ENCODE results near the gene KRT16. TPM values are rescaled to one million over a fixed set of nuclear protein-coding genes. Genes with fewer than 3 reads are reported as not detected.

The KRT16 gene
- total RNA-seq, 4 donors from 2014 or later: 1.3 to 2.0 TPM; not detected in 2

DNA sequence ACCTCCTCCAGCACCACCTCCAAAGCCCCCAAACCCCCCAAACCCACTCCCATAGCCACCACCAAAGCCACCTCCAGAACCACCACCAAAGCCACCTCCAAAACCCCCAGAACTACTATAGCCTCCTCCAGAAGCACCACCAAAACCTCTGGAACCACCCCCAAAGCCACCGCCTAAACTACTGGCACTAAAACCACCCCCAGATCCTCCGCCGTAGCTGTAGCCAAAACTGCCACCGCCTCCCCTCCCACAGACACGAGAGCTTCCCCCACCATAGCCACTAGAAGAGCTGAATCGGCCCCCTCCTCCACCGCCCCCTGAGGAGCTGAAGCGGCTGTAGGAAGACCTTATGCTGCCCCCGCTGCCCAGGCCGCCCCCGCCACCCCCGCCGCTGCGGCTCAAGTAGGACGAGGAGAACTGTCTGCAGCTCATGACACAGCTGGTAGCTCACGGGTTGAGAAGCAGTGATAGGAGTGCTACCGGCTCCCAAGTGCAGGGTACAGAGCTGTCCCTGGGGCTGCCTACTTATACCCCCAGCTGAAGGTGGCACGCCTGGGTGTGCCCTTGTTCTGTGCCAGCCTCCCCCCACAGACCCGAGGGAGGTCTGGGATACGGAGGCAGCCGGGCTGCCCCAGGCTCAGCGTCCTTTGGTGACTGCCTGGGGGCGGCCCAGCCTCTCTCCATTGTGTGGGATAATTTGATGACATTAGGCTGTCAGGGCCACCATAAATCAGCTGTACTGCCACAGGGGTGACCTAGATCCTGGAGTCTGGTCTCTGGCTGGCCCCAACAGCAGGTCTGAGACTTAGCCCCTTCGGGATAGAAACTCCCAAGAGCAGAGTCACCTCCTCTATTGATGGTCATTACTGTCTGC, 40.8 kb downstream of the KRT16 start, which contains the start of gene KRT9:
TSS of gene KRT9 (minus strand) at position 499 of the 874 bp plus-strand sequence. CDS start at position 432, 67 bp downstream.
- TF ChIP-seq, protein P1, sequence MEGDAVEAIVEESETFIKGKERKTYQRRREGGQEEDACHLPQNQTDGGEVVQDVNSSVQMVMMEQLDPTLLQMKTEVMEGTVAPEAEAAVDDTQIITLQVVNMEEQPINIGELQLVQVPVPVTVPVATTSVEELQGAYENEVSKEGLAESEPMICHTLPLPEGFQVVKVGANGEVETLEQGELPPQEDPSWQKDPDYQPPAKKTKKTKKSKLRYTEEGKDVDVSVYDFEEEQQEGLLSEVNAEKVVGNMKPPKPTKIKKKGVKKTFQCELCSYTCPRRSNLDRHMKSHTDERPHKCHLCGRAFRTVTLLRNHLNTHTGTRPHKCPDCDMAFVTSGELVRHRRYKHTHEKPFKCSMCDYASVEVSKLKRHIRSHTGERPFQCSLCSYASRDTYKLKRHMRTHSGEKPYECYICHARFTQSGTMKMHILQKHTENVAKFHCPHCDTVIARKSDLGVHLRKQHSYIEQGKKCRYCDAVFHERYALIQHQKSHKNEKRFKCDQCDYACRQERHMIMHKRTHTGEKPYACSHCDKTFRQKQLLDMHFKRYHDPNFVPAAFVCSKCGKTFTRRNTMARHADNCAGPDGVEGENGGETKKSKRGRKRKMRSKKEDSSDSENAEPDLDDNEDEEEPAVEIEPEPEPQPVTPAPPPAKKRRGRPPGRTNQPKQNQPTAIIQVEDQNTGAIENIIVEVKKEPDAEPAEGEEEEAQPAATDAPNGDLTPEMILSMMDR (IDR thresholded peaks at IDR 0.05): no peak
- no peak for TF ChIP-seq POLR2A (IDR thresholded peaks at IDR 0.05)
- intact Hi-C loops (cut with DNase I): no loop called here
- H3K27me3 ChIP-seq: no peaks in the 10 kb centered on the region
- H3K4me3 ChIP-seq (replicated peaks in 1 of 3): no peak within 1 kb of the TSS
- H3K4me1 ChIP-seq: no peaks in the 10 kb centered on the region
- 61 to 75% methylated on average over 10 to 15 of the region's 24 CpGs for WGBS, 2 donors
- no peaks in the 10 kb centered on the region for H3K9me3 ChIP-seq
- no peak for DNase-seq
- no peak within 1 kb of the TSS for H3K27ac ChIP-seq
- H3K36me3 ChIP-seq: no peaks in the 10 kb centered on the region

DNA sequence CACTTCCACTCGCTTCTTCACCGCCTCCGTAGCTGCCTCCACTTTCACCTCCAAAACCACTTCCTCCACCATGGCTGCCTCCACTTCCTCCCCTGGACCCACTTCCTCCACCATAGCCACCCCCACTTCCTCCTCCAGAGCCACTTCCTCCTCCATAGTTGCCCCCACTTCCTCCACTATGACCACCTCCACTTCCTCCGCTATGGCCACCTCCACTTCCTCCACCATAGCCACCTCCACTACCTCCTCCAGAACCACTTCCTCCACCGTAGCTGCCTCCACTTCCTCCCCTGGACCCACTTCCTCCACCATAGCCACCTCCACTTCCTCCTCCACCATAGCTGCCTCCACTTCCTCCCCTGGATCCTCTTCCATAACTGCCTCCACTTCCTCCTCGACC, 45.2 kb downstream of the KRT16 start:
- WGBS, 2 donors: 79 to 91% methylated on average over 6 of the region's 6 CpGs
- Histone ChIP-seq H3K4me1 (no peaks in the 10 kb centered on the region), H3K4me3 (replicated peaks in 1 of 3) (no peak overlapping the region), H3K9me3 (no peaks in the 10 kb centered on the region), H3K27ac (no peak overlapping the region), H3K27me3 (no peaks in the 10 kb centered on the region), H3K36me3 (no peaks in the 10 kb centered on the region)
- intact Hi-C loops (cut with DNase I): no loop called here
- no peak for DNase-seq
- TF ChIP-seq POLR2A (IDR thresholded peaks at IDR 0.05): no peak
- TF ChIP-seq, protein P1 (IDR thresholded peaks at IDR 0.05): no peak

DNA sequence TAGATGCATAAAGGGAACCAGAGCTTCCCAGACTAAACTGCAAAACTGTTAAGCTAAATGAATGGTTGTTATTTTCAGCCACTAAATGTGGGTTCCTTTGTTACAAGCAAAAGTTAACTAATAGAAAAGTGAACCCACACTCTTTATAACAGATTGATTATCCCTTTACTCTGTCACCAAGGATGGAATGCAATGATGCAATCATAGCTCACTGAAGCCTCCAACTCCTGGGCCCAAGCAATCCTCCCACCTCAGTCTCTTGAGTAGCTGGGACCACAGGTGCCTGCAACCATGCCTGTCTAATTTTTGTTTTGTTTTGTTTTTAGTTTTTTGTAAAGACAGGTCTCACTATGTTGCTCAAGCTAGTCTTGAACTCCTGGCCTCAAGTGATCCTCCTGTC, 47.2 kb downstream of the KRT16 start:
- H3K4me1 ChIP-seq: no peaks in the 10 kb centered on the region
- no peaks in the 10 kb centered on the region for H3K9me3 ChIP-seq
- H3K36me3 ChIP-seq: no peaks in the 10 kb centered on the region
- intact Hi-C loops (cut with DNase I): no loop called here
- H3K4me3 ChIP-seq (replicated peaks in 1 of 3): no peak overlapping the region
- no peak overlapping the region for H3K27ac ChIP-seq
- H3K27me3 ChIP-seq: no peaks in the 10 kb centered on the region
- DNase-seq: no peak
- TF ChIP-seq, protein P1 (IDR thresholded peaks at IDR 0.05): no peak
- TF ChIP-seq POLR2A (IDR thresholded peaks at IDR 0.05): no peak

DNA sequence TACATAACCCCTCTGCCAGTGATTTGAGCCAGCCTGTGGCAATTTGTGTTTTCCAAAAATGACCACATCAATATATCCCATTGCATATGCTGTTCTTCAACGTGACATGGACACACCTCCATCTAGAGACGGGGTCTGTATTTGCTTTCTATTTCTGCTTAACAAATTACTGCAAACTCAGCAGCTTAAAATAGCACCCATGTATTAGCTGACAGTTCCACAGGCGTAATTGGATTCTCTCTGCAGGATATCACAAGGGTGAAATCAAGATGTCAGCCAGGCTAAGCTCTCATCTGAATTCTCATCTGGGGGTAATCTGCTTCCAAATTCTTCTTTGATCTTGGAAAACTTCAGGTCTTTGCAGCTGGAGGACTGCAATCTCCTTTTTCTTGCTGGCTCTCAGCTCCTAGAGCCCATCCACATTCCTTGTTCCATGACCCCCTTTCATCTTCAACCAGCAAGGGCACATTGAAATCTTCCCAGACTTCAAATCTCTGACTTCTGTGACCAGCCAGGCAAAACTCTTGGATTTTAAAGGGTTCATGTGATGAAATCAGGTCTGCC, 48.9 kb downstream of the KRT16 start:
- TF ChIP-seq, protein P1 (IDR thresholded peaks at IDR 0.05): no peak
- TF ChIP-seq POLR2A (IDR thresholded peaks at IDR 0.05): no peak
- Histone ChIP-seq H3K4me3 (replicated peaks in 1 of 3) (no peak overlapping the region), H3K9me3 (no peaks in the 10 kb centered on the region), H3K27me3 (no peaks in the 10 kb centered on the region), H3K27ac (no peak overlapping the region), H3K36me3 (no peaks in the 10 kb centered on the region), H3K4me1 (no peaks in the 10 kb centered on the region)
- intact Hi-C loops (cut with DNase I): no loop called here
- no peak for DNase-seq
- WGBS, 2 donors: 52 to 63% methylated on average over 3 of the region's 3 CpGs

DNA sequence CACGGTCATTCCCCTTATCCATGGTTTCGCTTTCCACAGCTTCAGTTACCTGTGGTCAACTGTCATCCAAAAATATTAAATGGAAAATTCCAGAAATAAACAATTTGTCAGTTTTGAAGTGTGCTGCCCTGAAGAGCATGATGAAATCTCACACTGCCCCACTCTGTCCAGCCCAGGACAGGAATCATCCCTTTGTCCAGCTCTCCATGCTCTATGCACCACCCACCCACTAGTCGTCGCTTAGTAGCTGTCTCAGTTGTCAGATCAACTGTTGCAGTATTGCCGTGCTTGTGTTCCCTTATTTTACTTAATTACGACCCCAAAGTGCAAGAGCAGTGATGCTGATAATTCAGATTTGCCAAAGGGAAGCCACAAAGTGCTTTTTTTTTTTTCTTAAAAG, 51.0 kb downstream of the KRT16 start:
- no peaks in the 10 kb centered on the region for H3K36me3 ChIP-seq
- no peak overlapping the region for H3K4me3 ChIP-seq (replicated peaks in 1 of 3)
- DNase-seq: no peak
- no peaks in the 10 kb centered on the region for H3K9me3 ChIP-seq
- no peaks in the 10 kb centered on the region for H3K27me3 ChIP-seq
- no peak for TF ChIP-seq POLR2A (IDR thresholded peaks at IDR 0.05)
- TF ChIP-seq, protein P1 (IDR thresholded peaks at IDR 0.05): no peak
- no peak overlapping the region for H3K27ac ChIP-seq
- intact Hi-C loops (cut with DNase I): no loop called here
- 84 to 87% methylated on average over 6 of the region's 6 CpGs for WGBS, 2 donors
- no peaks in the 10 kb centered on the region for H3K4me1 ChIP-seq
